NOMO-1 treated with DMSO at 0.1 percent for 48 hours (cell line): Measurements from ENCODE around the gene EPB41L1.

Experiments used
- DNase-seq: peaks from one replicate; lab custom pipeline; 2025; ENCODE audit not compliant: unreplicated experiment; lab: John Stamatoyannopoulos, UW

EPB41L1 gene

GRCh38 chr20:36184816-36185776 is 30.6 kb downstream of the EPB41L1 start:
- no peak for DNase-seq

- no peak for DNase-seq
These were observed 39.6 kb downstream of the EPB41L1 start for GRCh38 chr20:36193977-36194712.

GRCh38 chr20:36196676-36197075 is 42.1 kb downstream of the EPB41L1 start:
- DNase-seq: no peak

GRCh38 chr20:36197271-36197670 is 42.7 kb downstream of the EPB41L1 start:
- no peak for DNase-seq

- peak; percentile 58 for DNase-seq
These were observed 45.1 kb downstream of the EPB41L1 start for GRCh38 chr20:36199345-36200257.

GRCh38 chr20:36200451-36200850 is 45.9 kb downstream of the EPB41L1 start:
- no peak for DNase-seq

GRCh38 chr20:36201198-36201597 is 46.7 kb downstream of the EPB41L1 start:
- no peak for DNase-seq

- DNase-seq: peak; percentile 35
These were observed 48.4 kb downstream of the EPB41L1 start for GRCh38 chr20:36202891-36203338.

GRCh38 chr20:36203861-36204260 is 49.3 kb downstream of the EPB41L1 start:
- DNase-seq: no peak

GRCh38 chr20:36205026-36205425 is 50.5 kb downstream of the EPB41L1 start:
- no peak for DNase-seq

GRCh38 chr20:36206068-36206467 is 51.5 kb downstream of the EPB41L1 start:
- DNase-seq: no peak

- no peak for DNase-seq
These were observed 52.1 kb downstream of the EPB41L1 start for GRCh38 chr20:36206641-36207040.

GRCh38 chr20:36207602-36208001 is 53.1 kb downstream of the EPB41L1 start:
- no peak for DNase-seq

- DNase-seq: no peak
These were observed 53.7 kb downstream of the EPB41L1 start for GRCh38 chr20:36208257-36208656.

GRCh38 chr20:36210436-36211021 is 56.0 kb downstream of the EPB41L1 start:
- DNase-seq: no peak

GRCh38 chr20:36213362-36213761 is 58.8 kb downstream of the EPB41L1 start:
- no peak for DNase-seq

- DNase-seq: no peak
These were observed 60.2 kb downstream of the EPB41L1 start for GRCh38 chr20:36214684-36215256.

GRCh38 chr20:36215778-36216177 is 61.2 kb downstream of the EPB41L1 start:
- no peak for DNase-seq

GRCh38 chr20:36216314-36217025 is 61.9 kb downstream of the EPB41L1 start:
- no peak for DNase-seq

- no peak for DNase-seq
These were observed 62.7 kb downstream of the EPB41L1 start for GRCh38 chr20:36217226-36217625.
